HG03558 (cell line): ENCODE data around the gene MEGF9.

Experiments
- ATAC-seq: cut with Tn5 transposase; IDR thresholded peaks from one replicate; pipeline ENCODE4 v1.9.1; 2021; ENCODE audit warnings: moderate number of reproducible peaks; ENCODE audit not compliant: unreplicated experiment; ENCODE audit errors: extremely low read depth

MEGF9 gene

GRCh38 chr9:120593250-120593954 is 120.9 kb downstream of the MEGF9 start:
- ATAC-seq, result no peak

DNA sequence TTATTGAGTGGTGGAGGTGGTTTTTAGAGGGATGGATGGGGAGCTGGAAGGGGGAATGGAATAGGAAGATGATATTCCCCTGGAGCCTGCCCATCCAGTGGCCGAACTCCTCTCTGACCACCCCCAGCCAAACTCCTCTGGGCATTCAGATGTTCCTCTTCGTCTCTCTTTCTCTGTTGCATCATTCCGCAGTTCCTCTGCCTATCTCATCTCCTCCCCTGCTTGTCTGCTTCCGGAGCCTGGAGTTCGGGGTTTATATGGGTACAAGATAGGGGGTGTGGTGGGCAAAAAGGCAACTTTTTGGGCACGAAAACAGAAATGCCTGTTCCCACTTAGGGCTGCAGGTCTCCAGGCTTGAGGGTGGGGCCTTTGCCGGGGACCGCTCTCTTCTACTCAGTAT is 122.1 kb downstream of the MEGF9 start:
- no peak for ATAC-seq

DNA sequence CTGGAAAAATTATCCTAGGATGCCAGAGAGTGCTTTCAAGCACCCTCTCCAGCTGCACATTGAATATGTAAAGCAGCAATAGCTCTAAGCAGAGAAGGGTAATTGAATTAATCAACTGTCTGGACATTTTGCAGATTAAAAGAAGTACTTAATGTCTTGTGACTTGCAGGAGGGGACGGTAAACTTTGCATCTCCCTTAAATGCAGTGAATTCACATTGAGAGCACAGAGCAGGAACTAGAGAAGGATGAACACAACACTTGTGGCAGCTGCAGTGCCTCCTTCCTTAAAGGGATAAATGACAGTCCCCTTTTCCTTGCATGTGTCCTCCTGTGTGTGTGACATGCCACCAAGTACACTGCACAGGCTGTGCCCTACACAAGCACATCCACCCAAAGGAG is 126.9 kb downstream of the MEGF9 start:
- ATAC-seq, result no peak

- ATAC-seq, result peak; percentile 34
These were observed 130.3 kb downstream of the MEGF9 start for GRCh38 chr9:120583958-120584369.

DNA sequence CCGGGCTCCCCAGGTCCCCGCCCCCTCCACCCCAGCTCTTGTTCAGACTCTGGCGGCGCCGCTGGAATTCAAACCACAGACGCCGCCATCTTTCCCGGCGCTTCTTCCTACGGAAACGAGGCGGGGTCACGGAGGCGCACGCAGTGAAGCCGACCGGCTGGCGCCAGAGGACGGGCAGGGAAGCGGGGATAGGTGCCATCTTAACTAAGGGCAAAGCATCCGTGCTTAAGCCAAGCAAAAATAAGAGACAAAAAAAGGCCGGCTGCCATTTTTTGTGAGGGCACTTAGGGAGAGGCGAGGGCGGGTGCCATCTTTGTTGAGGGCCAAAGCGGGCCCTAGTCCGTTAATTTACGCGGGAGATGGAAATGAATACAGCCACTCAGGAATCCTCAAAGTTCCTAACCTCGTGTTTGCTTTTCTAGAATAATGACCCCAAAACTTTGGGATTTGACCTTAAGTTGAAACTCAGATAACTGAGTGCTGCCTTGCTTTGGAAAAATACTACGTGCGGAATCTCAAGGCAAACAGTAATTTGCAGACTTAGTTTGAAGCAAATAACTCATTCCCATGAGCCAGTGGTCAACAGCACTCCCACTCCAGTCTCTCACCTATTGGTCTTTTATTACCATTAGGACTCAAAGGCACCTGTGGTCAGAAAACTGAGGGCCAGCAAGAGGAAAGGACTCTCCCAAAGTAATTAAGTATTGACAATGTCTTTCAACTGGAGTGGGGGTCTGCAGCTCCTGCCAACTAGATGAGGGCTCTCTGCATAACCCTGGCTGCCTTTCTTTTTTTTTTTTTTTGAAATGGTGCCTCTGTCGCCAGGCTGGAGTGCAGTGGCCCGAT is 134.0 kb downstream of the MEGF9 start, which contains the start of gene CDK5RAP2:
TSS of gene CDK5RAP2 (minus strand) at position 117 of the 846 bp plus-strand sequence. CDS start 189 bp downstream, outside the sequence.
- peak; percentile 88 for ATAC-seq

DNA sequence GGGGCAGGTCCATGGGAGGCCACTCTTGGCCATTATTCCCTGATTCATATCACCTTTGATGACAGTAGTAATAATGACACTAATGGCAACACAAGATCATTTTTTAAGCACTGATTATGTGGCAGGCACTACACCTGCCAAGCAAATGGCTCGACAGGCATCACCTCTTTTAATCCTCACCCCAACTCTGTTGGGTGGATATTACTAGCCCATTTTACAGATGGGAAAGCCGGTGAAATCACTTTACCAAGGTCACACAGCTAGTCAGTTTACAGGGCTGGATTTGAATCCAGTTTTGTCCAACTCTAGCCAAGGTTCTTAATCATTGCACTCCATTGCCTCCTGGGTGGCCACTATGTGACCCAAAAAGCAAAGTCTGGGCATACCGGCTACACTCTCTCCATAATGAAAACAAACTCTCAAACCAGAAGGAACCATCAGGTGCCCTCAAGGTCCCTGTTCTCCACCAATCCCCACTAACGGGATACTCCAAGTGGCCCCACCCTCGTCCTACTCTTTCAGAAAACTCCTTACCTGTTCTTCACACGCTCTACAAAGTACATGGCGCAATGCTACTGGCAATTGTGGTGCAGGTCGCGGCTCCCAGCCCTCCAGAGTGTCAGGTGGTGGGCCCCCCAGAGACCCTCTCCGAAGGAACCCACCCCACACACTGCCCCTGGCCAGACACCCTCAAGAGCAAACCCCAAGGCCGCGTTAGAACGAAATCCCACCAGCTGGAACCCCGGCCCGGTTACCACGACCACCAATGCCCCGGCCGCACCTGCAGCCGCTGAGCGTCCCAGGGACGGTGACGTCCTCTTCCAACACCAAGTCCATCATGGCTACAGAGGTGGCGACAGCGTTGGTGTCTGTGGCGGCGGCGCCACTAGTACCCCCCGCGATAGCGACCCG is 134.9 kb downstream of the MEGF9 start:
- peak; percentile 14 for ATAC-seq

GRCh38 chr9:120574473-120574872 is 139.8 kb downstream of the MEGF9 start:
- no peak for ATAC-seq

GRCh38 chr9:120572472-120572871 is 141.8 kb downstream of the MEGF9 start:
- ATAC-seq, result no peak

DNA sequence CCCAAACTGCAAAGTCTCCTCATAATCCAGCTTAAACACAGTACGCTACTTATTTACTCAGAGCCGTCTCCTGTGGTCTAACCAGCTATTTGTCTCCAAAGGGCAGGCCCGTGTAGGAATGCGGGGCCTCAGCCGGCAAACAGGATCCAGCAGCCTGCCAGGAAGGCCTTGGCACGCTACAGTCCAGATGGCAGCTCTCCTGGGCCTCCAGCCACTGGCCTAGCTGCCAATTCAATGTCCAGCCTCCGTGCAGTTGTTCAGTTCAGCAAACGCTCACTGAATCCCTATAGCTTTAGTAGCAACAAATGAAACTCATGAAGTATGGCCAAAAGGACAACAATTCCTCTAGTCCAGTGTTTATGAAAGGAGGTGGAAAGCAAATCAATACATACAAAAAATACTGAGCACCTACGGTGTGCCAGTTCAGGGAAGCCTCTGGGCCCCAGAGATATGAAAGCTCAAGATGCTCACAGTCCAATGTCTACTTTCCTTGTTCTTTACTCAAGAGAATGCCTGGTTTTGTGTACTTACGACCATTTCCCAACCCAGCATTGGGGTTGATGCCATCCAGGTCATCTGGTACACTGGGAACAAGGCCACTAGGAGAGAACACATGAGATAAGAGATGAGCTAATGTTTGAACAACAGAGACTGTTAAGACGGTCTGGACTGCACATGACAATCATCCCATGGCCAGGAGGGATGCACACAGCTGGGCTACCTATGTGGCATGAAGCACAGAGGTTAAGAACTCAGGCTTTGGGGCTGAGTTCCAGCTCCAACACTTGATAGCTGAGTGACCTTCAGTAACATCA is 142.6 kb downstream of the MEGF9 start:
- ATAC-seq, result no peak

- no peak for ATAC-seq
These were observed 144.0 kb downstream of the MEGF9 start for GRCh38 chr9:120570296-120570695.

DNA sequence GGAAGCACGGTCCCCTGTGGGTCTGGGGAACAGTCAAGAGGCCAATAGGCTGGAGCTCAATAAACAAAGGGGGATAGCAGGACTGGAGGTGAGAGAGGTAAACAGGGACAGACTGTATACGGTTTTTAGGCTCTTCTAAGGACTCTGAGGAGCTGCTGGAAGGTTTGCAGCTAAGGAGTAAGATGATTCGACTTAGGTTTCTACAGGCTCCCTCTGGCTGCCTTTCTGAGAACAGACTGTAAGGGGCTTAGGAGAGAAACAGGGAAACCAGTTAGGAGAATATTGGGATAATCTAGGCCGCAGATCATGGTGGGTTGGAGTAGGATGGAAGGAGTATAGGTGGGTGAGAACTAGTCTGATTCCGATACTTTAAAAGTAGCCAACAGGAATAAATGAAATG is 144.7 kb downstream of the MEGF9 start:
- ATAC-seq, result no peak

DNA sequence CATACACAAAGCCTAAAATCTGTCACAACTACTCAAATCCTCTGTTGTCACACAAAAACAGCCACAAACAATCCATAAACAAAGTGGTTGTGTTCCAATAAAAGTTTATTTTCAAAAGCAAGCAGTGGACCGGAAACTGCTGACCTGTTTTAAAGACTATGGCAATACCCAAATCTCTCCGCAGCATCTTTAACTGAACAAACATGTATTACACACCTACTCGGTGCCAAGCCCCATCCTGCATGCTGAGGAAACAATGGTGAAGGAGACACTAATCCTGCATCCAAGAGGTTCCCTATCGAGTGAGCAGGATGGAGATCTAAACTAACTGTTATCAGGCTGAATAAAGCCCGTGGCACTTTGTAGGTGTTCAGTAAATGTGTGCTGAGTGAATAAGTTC is 145.5 kb downstream of the MEGF9 start:
- ATAC-seq, result no peak

- ATAC-seq, result no peak
These were observed 146.4 kb downstream of the MEGF9 start for GRCh38 chr9:120567874-120568273.

DNA sequence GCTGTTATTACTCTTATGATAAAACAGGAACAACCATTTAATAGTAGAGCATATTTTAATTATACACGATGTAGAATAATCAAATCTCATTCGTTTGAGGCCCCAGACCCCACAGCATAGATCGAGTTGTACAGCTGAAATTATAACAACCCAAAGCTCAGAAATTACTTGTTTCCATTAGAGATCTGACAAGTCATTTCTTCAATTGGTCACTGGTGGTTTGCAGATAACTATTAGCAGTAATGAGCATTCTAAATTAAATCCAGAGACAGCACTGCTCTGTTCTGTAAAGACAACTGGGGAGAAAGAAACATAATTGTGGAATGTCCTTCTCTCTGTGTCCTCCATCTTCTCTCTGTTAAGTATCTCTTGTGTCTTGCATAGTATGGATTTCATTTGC is 147.2 kb downstream of the MEGF9 start:
- no peak for ATAC-seq

DNA sequence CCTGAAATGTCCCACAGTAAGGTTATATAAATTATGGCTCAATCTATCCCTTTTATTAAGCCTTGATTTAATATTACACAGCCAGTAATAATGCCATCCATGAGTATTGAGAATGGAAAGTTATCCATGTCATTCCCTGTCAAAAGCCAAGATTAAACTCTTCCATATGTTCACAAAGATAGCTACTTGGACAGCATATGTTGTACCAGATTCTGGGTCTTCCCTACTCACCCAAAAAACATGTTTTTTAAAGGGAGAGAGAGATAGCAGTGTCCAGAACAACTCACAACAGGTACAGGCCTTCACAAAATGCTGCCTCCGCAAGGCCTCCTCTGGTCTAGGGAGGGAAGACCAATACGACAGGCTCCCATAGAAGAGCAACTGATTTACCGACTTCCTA is 149.7 kb downstream of the MEGF9 start:
- ATAC-seq, result no peak

GRCh38 chr9:120562861-120563443 is 151.3 kb downstream of the MEGF9 start:
- ATAC-seq, result no peak

- no peak for ATAC-seq
These were observed 152.6 kb downstream of the MEGF9 start for GRCh38 chr9:120561709-120562108.

DNA sequence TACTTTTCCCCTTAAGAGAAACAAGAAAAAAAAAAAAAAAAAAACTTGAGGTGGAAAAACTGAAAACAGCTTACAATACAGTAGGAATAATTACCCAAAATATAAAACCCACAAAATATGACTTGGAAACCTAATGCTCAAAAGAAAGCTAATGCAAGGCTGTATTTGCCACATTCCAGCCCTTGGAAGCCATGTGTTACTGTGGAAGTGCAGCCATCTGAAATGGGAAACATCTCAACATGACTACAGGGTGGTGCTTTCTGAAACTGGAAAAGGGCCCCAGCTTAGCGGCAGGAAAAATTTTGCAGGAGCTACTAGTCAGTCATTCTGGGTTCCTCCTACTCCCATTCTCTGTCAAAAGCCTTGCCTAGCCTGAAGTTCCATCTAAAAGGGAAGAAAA is 154.7 kb downstream of the MEGF9 start:
- ATAC-seq, result no peak

DNA sequence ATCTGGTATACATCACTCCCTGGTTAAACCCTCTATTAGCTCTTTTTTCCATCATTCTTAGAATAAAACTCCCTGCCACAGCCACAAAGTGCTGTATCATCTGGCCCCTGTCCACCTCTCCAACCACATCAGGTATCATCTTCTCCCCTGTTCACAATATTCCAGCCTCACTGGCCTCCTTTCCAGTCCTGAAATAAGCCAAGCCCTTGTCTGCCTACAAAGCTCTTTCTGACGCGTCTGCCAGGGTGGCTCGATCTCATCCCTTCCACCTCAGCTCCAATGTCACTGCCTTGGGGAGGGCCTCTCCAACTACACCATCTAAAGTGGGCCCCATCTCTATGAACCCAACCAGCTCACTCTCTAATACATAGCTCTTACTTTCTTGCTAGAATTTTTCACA is 155.8 kb downstream of the MEGF9 start:
- ATAC-seq, result no peak
